Ovary (tissue), 9 donors: ENCODE data around the gene EIF4G3. TPM values are rescaled to one million over a fixed set of nuclear protein-coding genes. Genes with fewer than 3 reads are reported as not detected.
"Not testable (repeated sequence)": the region's sequence is repeated elsewhere in the genome, so short reads cannot be mapped to it uniquely, and the experiment has no call there.

Experiments
- DNase-seq, 5 donors: peaks; one replicate each; pipeline ENCODE4 v3.0.0-alpha.2; 2019 to 2020
- H3K27ac ChIP-seq, 2 donors: fragments of 200-600 bp; one replicate each; pipeline versions ENCODE4 v1.5.1 to v1.8.0; 2019 to 2022
- H3K27me3 ChIP-seq: fragments of 200-600 bp; one replicate; pipeline ENCODE4 v1.8.0; 2022
- H3K36me3 ChIP-seq: fragments of 200-600 bp; sonication (generic); one replicate; pipeline ENCODE4 v1.5.1; 2019
- H3K4me1 ChIP-seq: one replicate; pipeline ENCODE4 v1.8.1; 2013; ENCODE audit warnings: mild to moderate bottlenecking, moderate library complexity; ENCODE audit not compliant: insufficient read depth
- H3K4me3 ChIP-seq: fragments of 200-600 bp; sonication (generic); one replicate; pipeline ENCODE4 v1.5.1; 2017
- H3K9me3 ChIP-seq, 2 donors: fragments of 200-600 bp in 1 of 2; sonication (generic) in 1 of 2; one replicate each; pipeline versions ENCODE4 v1.5.1 to v1.8.1; 2013 to 2019; ENCODE audit warnings: mild to moderate bottlenecking in 1 of 2, moderate library complexity in 1 of 2
- EP300 ChIP-seq: sonication (generic); formaldehyde crosslinking; IDR thresholded peaks from one replicate; pipeline ENCODE4 v1.6.1; 2017; ENCODE audit warnings: antibody characterized with exemption
- POLR2A ChIP-seq: fragments of 450-650 bp; IDR thresholded peaks from one replicate; pipeline ENCODE4 v1.6.1; 2017; ENCODE audit warnings: antibody characterized with exemption, mild to moderate bottlenecking, moderate library complexity
- WGBS, 3 donors: extraction: QIAGEN DNeasy Blood & Tissue Kit in 1 of 3; methylation state at CpG; one replicate each; pipeline versions ENCODE4 v1.1.5 to v1.1.7; 2013 to 2017; 5-methylcytosine and 5-hydroxymethylcytosine counted together
- intact Hi-C, 4 donors: fragments of 100-400 bp; cut with DNase I; formaldehyde crosslinking; loops; one replicate each; pipeline versions ENCODE4 v1.11.0 to v1.15.1; 2022 to 2023
- polyA plus RNA-seq, 2 donors: library from polyadenylated mRNA; stranded (reverse); fragments of 200-250 nt in 1 of 2; fragments of 350-450 nt in 1 of 2; fragmentation: Illumina TruSeq in 1 of 2; extraction: RNeasy Lipid Tissue Mini Kit (QIAGEN cat#74804) in 1 of 2; gene quantifications; one replicate each; pipeline ENCODE4 v1.2.3, GENCODE V29; 2013 to 2014
- total RNA-seq, 7 donors: library from RNA; depleted of rRNA in 2 of 7; stranded (reverse); fragments of >200 nt in 2 of 7; fragmentation: NEBNext Ultra II Directional in 3 of 7; extraction: Animal tissue kit (Norgen Biotek cat#: 25700) in 3 of 7; gene quantifications; one replicate each; pipeline versions ENCODE4 v1.1.0 to v1.2.4, GENCODE V29; 2016 to 2023
- TF ChIP-seq, protein P1 (sequence below), 3 donors: fragments of 450-650 bp in 2 of 3; fragments of 200-600 bp in 1 of 3; IDR thresholded peaks; one replicate each; pipeline versions ENCODE4 v1.5.1 to v1.8.0; 2016 to 2022; ENCODE audit warnings: antibody characterized with exemption in 3 of 3, mild to moderate bottlenecking in 1 of 3
- donor health status: DM: no; HTN: no; CAD: no; lungs with moderate emphysema.
- donor health status: DM: no; HTN: no; CAD: no.
- donor health status: Bipolar disorder and iron deficiency.
- donor health status: DM: yes; HTN: yes; CAD: no.
- donor health status: DM: no; HTN: no; CAD: no.
- donor health status: DM: yes; HTN: yes; CAD: no.

The EIF4G3 gene
- total and polyA plus RNA-seq, 9 donors, result 13.9 to 62.4 (median 39.4) TPM

DNA sequence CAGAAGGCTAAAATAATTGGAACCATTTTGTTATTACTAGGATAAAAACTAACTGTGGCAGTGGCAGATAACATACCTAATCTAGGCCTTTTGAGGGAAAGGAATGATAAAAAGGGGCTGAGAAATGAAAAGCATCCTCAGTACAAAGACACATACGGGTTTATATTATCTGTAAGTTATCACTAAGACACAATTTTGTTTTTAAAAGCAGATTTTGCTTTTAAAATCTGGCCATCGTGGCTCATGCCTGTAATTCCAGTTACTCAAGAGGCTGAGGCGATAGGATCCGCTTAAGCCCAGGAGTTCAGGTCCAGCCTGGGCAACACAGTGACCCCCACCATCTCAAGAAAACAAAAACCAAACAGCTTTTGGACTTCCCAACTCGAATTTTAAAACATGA lies 364.8 kb downstream of the EIF4G3 start:
- TF ChIP-seq POLR2A (no peak), EP300 (no peak)
- TF ChIP-seq, protein P1, sequence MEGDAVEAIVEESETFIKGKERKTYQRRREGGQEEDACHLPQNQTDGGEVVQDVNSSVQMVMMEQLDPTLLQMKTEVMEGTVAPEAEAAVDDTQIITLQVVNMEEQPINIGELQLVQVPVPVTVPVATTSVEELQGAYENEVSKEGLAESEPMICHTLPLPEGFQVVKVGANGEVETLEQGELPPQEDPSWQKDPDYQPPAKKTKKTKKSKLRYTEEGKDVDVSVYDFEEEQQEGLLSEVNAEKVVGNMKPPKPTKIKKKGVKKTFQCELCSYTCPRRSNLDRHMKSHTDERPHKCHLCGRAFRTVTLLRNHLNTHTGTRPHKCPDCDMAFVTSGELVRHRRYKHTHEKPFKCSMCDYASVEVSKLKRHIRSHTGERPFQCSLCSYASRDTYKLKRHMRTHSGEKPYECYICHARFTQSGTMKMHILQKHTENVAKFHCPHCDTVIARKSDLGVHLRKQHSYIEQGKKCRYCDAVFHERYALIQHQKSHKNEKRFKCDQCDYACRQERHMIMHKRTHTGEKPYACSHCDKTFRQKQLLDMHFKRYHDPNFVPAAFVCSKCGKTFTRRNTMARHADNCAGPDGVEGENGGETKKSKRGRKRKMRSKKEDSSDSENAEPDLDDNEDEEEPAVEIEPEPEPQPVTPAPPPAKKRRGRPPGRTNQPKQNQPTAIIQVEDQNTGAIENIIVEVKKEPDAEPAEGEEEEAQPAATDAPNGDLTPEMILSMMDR (IDR thresholded peaks at IDR 0.05), result no peak
- no peak overlapping the region for H3K4me3 ChIP-seq
- 33 to 47% (median 37%) methylated on average over 5 of the region's 5 CpGs for WGBS, 3 donors
- no peaks in the 10 kb centered on the region for H3K9me3 ChIP-seq
- no peaks in the 10 kb centered on the region for H3K27me3 ChIP-seq
- intact Hi-C loops, result no loop called here
- H3K27ac ChIP-seq, result no peak overlapping the region
- no peaks in the 10 kb centered on the region for H3K4me1 ChIP-seq
- H3K36me3 ChIP-seq, result no peaks in the 10 kb centered on the region
- DNase-seq, result no peak

DNA sequence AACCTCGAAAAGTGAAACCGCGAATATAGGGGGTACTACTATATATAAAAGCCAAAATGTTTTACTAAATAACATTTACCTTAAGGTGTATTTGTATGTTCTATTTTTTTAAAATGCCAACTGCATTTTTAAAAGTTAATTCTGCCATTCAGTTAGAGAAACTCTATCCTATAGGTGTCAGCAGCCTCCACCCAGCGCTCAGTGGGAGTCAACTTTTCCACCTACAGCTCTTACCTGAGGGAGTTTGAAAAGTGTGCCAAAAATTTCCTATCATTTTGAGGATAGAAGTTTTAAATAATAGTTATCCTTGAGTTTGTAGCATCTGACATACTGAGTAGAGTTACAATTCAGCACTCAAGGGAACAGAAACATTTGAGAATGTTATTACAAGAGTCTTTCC lies 383.5 kb downstream of the EIF4G3 start:
- Histone ChIP-seq H3K4me1 (peaks cover 3% of the 10 kb centered on the region), H3K27me3 (no peaks in the 10 kb centered on the region), H3K4me3 (no peak overlapping the region), H3K9me3 (no peaks in the 10 kb centered on the region), H3K27ac (no peak overlapping the region), H3K36me3 (no peaks in the 10 kb centered on the region)
- intact Hi-C loops, result no loop called here
- TF ChIP-seq EP300 (no peak), POLR2A (no peak)
- TF ChIP-seq, protein P1 (IDR thresholded peaks at IDR 0.05), result no peak
- DNase-seq, result no peak
- 92 to 97% (median 93%) methylated on average over 4 of the region's 4 CpGs for WGBS, 3 donors

DNA sequence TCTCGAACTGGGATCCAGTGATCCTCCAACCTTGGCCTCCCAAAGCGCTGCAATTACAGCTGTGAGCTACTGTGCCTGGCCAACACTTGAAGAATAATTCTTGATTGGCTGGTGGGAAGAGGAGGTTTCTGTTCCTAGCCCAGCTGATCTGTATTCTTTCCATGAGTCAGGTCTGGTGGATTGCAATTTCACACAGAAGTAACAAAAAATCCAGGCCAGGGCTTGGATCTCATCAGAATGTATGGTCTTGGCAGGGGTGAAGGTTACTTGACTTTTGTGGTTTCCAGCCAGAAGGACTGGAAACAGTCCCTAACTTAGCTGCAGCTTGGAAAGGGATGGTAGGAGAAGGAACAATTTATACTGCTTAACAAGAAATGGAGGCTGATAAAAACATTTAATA lies 384.5 kb downstream of the EIF4G3 start:
- DNase-seq, result peak in 3 of 5 donors; percentile 38 to 52 (median 50)
- WGBS, 3 donors, result 11 to 18% (median 13%) methylated on average over 2 of the region's 2 CpGs
- H3K4me1 ChIP-seq, result peaks cover 3% of the 10 kb centered on the region
- H3K27ac ChIP-seq, result peak overlapping the region in 1 of 2 donors; percentile 29
- no peaks in the 10 kb centered on the region for H3K36me3 ChIP-seq
- no peak overlapping the region for H3K4me3 ChIP-seq
- intact Hi-C loops, result no loop called here
- TF ChIP-seq POLR2A, result no peak
- no peak for TF ChIP-seq EP300
- TF ChIP-seq, protein P1 (IDR thresholded peaks at IDR 0.05), result no peak
- H3K9me3 ChIP-seq, result no peaks in the 10 kb centered on the region
- no peaks in the 10 kb centered on the region for H3K27me3 ChIP-seq

DNA sequence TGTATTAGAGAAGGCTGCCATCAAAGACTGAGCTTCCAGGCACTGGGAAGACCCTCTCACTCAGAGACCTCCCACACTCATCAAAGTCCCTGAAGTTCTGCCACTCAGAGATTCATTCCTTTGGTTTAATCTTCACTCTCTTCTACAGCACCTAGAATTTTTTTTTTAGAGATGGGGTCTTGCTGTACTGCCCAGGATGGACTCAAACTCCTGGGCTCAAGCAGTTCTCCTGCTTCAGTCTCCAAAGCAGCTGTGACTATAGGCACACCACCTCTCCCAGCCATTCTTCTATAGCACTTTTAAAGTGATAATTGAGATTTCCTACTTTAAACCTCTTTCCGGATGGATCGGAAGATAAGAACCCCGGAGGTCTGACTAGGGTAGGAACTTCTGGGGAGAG lies 385.9 kb downstream of the EIF4G3 start:
- Histone ChIP-seq H3K4me3 (no peak overlapping the region), H3K4me1 (peaks cover 3% of the 10 kb centered on the region), H3K27me3 (no peaks in the 10 kb centered on the region), H3K9me3 (no peaks in the 10 kb centered on the region), H3K36me3 (no peaks in the 10 kb centered on the region), H3K27ac (no peak overlapping the region)
- TF ChIP-seq, protein P1 (IDR thresholded peaks at IDR 0.05), result no peak
- TF ChIP-seq EP300, result no peak
- no peak for TF ChIP-seq POLR2A
- intact Hi-C loops, result no loop called here
- WGBS, 3 donors, result 91 to 95% (median 92%) methylated on average over 3 of the region's 3 CpGs
- DNase-seq, result no peak

DNA sequence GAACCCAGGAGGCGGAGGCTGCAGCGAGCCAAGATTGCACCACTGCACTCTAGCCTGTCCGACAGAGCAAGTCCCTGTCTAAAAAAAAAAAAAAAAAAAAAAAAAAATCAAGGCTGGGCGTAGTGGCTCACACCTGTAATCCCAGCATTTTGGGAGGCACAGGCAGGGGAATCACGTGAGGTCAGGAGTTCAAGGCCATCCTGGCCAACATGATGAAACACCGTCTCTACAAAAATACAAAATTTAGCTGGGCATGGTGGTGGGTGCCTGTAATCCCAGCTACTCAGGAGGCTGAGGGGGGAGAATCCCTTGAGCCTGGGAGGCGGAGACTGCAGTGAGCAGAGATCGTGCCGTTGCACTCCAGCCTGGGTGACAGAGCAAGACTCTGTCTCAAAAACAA lies 387.1 kb downstream of the EIF4G3 start:
- intact Hi-C loops, H3K4me1 ChIP-seq, H3K36me3 ChIP-seq, H3K4me3 ChIP-seq, H3K27me3 ChIP-seq, DNase-seq, H3K27ac ChIP-seq, H3K9me3 ChIP-seq: not testable (repeated sequence)
- WGBS, 3 donors, result 77 to 87% (median 83%) methylated on average over 9 of the region's 9 CpGs
